GM10248 (cell line): ENCODE measurements around the gene CPN2.
A peak's percentile ranks its signal among the peaks of the same experiment; 100 is the strongest.

Experiments used
- CTCF ChIA-PET: fragments of 300-600 bp; sonication (Branson Sonifier 250); formaldehyde crosslinking; extraction: SDS; loops from one replicate; lab custom pipeline; 2021; ENCODE audit warnings: antibody characterized with exemption; lab: Yijun Ruan, JAX
- POLR2A ChIA-PET: fragments of 350-650 bp; sonication (Branson Sonifier 250); formaldehyde crosslinking; extraction: SDS; loops from one replicate; lab custom pipeline; 2020; ENCODE audit warnings: antibody characterized with exemption; lab: Yijun Ruan, JAX
- DNase-seq: peaks from one replicate; pipeline ENCODE4 v3.0.0; 2012; ENCODE audit errors: extremely low spot score
- CTCF ChIP-seq: IDR thresholded peaks from 2 replicates; pipeline ENCODE4 v1.5.1; 2012; ENCODE audit warnings: mild to moderate bottlenecking, low read depth; ENCODE audit errors: extremely low read depth, missing control alignments, control extremely low read depth

The CPN2 gene

DNA sequence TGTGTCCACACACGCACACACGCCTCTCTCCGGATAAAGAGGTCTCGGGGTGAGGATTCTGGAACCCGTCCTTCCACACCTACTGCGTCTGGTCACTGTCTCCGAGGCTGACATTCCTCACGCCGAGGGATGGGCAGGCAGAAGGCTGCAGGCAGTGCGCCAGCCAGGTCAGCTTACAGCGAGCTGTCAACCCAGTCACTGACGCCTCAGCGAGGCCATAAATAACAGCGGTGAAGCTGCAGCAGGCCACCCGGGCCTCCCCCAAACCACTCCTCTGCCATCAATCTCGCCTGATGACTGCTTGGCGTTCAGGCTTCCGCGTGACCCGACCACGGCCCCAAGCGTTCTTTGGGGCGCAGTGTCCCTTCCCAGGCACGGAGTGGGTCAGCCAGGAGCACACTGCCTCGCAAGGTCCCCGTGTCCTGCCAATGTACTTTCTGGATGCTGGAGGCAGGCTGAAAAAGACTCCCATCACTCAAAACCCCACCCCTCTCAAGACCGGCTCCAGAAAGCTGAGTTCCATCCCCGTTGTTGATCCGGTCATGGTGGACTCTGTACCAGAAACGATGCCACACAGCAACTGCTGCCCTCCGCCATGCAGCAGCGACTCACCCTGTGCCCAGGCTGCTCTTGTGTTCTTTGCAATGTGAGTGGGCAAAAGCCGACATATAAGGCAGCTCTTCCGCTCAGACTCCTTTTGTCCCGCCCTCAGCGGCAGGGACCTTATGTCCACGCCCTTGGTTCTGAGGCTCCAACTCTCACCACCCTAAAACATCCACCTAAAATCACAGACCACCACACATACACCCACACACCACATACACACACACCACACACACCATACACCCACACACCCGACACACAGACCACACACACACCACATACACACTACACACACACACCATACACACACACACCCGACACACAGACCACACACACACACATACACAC is 27.1 kb downstream of the CPN2 start:
- DNase-seq: peak; percentile 58
- TF ChIP-seq CTCF: no peak
- ChIA-PET POLR2A (interaction anchor here (1.0 kb wide), 1 partner anchor 445 kb away, joined by 6 read pairs; no protein-coding TSS in a partner anchor), CTCF (interaction anchor here (0.8 to 1.5 kb wide), 4 partner anchors 9 to 186 kb away, joined by 3 to 17 read pairs (median 4); no protein-coding TSS in a partner anchor)

DNA sequence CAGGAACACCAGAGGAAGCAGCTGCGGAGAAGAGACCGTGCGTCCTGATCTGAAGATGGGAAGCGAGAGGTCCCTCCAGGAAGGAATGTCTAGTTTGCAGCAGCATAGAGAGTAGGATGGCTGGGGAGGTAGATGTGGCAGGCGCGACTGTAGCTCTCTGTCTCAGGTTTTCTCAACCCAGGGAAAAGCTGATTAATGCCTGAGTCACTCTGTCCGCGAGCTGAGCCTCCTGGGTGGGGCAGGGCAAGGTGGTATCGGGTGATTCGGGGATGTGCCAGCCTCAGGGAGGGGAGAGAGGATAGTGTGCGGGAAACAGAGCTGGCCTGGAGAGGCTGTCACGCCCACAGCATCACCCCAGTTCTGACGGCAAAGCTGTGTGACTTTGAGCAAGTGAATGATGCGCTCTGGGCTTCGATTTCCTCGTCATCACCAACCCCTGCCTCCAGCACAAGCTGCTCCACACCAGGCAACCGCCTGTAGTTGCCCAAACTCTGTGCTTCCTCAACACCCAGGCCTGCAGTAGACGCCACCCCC is 28.4 kb downstream of the CPN2 start:
- TF ChIP-seq CTCF: no peak
- CTCF ChIA-PET: no interaction called here
- POLR2A ChIA-PET: no interaction called here
- DNase-seq: no peak

GRCh38 chr3:194321693-194322640 is 29.2 kb downstream of the CPN2 start:
- POLR2A ChIA-PET: no interaction called here
- CTCF ChIA-PET: no interaction called here
- DNase-seq: no peak
- TF ChIP-seq CTCF: no peak

GRCh38 chr3:194320744-194321243 is 30.3 kb downstream of the CPN2 start:
- TF ChIP-seq CTCF: no peak
- POLR2A ChIA-PET: no interaction called here
- no peak for DNase-seq
- CTCF ChIA-PET: no interaction called here

GRCh38 chr3:194320100-194320499 is 31.0 kb downstream of the CPN2 start:
- DNase-seq: no peak
- ChIA-PET CTCF (interaction anchor here (1.3 to 1.4 kb wide), 2 partner anchors 11 to 654 kb away, joined by 3 to 4 read pairs; no protein-coding TSS in a partner anchor), POLR2A (no interaction called here)
- no peak for TF ChIP-seq CTCF
